Suprapubic skin (tissue), 4 donors: ENCODE results near the gene CBY1.

Experiments used
- CTCF ChIP-seq, 2 donors: fragments of 200-600 bp in 1 of 2; fragments of 450-650 bp in 1 of 2; sonication (generic) in 1 of 2; IDR thresholded peaks; one replicate each; pipeline ENCODE4 v1.5.1; 2016 to 2019; ENCODE audit warnings: antibody characterized with exemption in 2 of 2, mild to moderate bottlenecking in 1 of 2, moderate library complexity in 1 of 2
- EP300 ChIP-seq: sonication (generic); formaldehyde crosslinking; IDR thresholded peaks from one replicate; pipeline ENCODE4 v1.6.1; 2017; ENCODE audit warnings: antibody characterized with exemption
- POLR2A ChIP-seq, 2 donors: fragments of 450-650 bp; IDR thresholded peaks; one replicate each; pipeline ENCODE4 v1.6.1; 2017; ENCODE audit warnings: antibody characterized with exemption in 2 of 2, mild to moderate bottlenecking in 2 of 2, moderate library complexity in 2 of 2
- POLR2AphosphoS5 ChIP-seq, 3 donors: sonication (generic); formaldehyde crosslinking; IDR thresholded peaks; one replicate each; pipeline ENCODE4 v1.6.1; 2017; ENCODE audit warnings: antibody characterized with exemption in 3 of 3

- TF ChIP-seq CTCF (IDR thresholded peaks at IDR 0.05) = no peak
- TF ChIP-seq EP300 = no peak
- TF ChIP-seq POLR2A (IDR thresholded peaks at IDR 0.05) = no peak
- TF ChIP-seq POLR2AphosphoS5 (IDR thresholded peaks at IDR 0.05) = no peak
Observed at GRCh38 chr22:38710351-38710750, 53.9 kb downstream of the CBY1 start.
